A172 (cell line): ENCODE results near the gene PROC. TPM values are rescaled to one million over a fixed set of nuclear protein-coding genes. Genes with fewer than 3 reads are reported as not detected.

Source experiments
- DNase-seq: peaks from one replicate; pipeline ENCODE4 v3.0.0-alpha.2; 2015; ENCODE audit warnings: low spot score
- total RNA-seq: library from RNA; depleted of rRNA; stranded (reverse); fragments of >200 nt; shearing (Covaris generic); gene quantifications from 2 replicates; pipeline ENCODE4 v1.2.3, GENCODE V29; 2014; rRNA removed

The PROC gene
- total RNA-seq, 1 experiment from 2014 or later = 2.8 TPM

- no peak for DNase-seq
Observed at GRCh38 chr2:127456960-127457359, 38.7 kb downstream of the PROC start.

GRCh38 chr2:127462461-127462860 is 44.2 kb downstream of the PROC start:
- no peak for DNase-seq

- DNase-seq = no peak
Observed at GRCh38 chr2:127463155-127463991, 45.1 kb downstream of the PROC start.

- no peak for DNase-seq
Observed at GRCh38 chr2:127464470-127465257, 46.4 kb downstream of the PROC start.

GRCh38 chr2:127465258-127465657 is 47.0 kb downstream of the PROC start:
- DNase-seq = no peak

GRCh38 chr2:127469051-127469450 is 50.8 kb downstream of the PROC start:
- no peak for DNase-seq

GRCh38 chr2:127469974-127470373 is 51.7 kb downstream of the PROC start:
- no peak for DNase-seq

- DNase-seq = no peak
Observed at GRCh38 chr2:127471286-127471988, 53.2 kb downstream of the PROC start.

- DNase-seq = no peak
Observed at GRCh38 chr2:127472268-127472667, 54.0 kb downstream of the PROC start.

- no peak for DNase-seq
Observed at GRCh38 chr2:127475788-127476187, 57.6 kb downstream of the PROC start.

Other genes starting within 250 kb of the PROC start
- 1.1 and 3.0 TPM in 2 replicates for gene CYP27C1, start 198.1 kb upstream of the PROC start, total RNA-seq
- 42.1 and 45.5 TPM in 2 replicates for gene ERCC3, start 124.3 kb upstream of the PROC start, total RNA-seq
- 43.3 and 47.5 TPM in 2 replicates for gene MAP3K2, start 30.5 kb upstream of the PROC start, total RNA-seq
- gene IWS1, start 108.1 kb downstream of the PROC start, total RNA-seq = 56.2 and 72.9 TPM in 2 replicates
- gene MYO7B, start 117.3 kb downstream of the PROC start, total RNA-seq = 1.6 and 6.1 TPM in 2 replicates
- 0.45 and 0.84 TPM in 2 replicates for gene GPR17, start 227.7 kb downstream of the PROC start, total RNA-seq